OCI-LY1 (cell line): Measurements from ENCODE around the gene RANBP10.

ENCODE experiments used
- EZH2 ChIP-seq: fragments of 200-600 bp; sonication (generic), shearing (Covaris generic); IDR thresholded peaks from 2 replicates; pipeline ENCODE4 v1.8.0; 2017; ENCODE audit warnings: borderline replicate concordance, mixed run types, mild to moderate bottlenecking, antibody characterized with exemption, low read length, moderate library complexity, mixed read lengths
- TF ChIP-seq, protein P1 (sequence below): fragments of 200-600 bp; sonication (generic), shearing (Covaris generic); IDR thresholded peaks from 2 replicates; pipeline ENCODE4 v1.5.1; 2017; ENCODE audit warnings: mild to moderate bottlenecking, antibody characterized with exemption, low read length, moderate library complexity, mixed read lengths

DNA sequence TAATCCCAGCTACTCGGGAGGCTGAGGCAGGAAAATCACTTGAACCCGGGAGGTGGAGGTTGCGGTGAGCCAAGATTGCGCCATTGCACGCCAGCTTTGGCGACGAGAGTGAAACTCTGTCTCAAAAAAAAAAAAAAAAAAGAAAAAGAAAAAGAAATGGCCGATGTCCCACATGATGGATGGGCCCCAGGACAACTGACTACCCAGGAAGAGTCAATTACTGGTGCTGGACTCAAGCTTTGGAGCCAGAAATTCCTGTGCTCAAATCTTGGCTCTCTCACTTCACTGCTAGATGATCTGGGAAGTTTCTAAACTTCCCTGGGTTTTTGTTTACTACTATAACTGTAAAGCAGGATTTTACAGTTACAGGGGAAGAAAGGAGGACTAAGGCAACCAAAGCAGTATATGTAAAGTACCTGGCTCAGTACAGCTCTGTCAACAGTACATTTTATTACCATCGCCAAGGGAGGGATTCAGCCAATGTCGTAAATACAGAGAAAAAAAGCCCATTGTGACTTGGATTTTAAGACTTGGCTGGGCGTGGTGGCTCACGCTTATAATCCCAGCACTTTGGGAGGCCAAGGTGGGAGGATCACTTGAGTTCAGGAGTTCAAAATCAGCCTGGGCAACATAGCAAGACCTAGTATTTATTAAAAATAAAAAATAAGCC is 127.9 kb downstream of the RANBP10 start:
- TF ChIP-seq, protein P1, sequence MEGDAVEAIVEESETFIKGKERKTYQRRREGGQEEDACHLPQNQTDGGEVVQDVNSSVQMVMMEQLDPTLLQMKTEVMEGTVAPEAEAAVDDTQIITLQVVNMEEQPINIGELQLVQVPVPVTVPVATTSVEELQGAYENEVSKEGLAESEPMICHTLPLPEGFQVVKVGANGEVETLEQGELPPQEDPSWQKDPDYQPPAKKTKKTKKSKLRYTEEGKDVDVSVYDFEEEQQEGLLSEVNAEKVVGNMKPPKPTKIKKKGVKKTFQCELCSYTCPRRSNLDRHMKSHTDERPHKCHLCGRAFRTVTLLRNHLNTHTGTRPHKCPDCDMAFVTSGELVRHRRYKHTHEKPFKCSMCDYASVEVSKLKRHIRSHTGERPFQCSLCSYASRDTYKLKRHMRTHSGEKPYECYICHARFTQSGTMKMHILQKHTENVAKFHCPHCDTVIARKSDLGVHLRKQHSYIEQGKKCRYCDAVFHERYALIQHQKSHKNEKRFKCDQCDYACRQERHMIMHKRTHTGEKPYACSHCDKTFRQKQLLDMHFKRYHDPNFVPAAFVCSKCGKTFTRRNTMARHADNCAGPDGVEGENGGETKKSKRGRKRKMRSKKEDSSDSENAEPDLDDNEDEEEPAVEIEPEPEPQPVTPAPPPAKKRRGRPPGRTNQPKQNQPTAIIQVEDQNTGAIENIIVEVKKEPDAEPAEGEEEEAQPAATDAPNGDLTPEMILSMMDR, result no peak
- no peak for TF ChIP-seq EZH2
